WTC11 (cell line): Measurements from ENCODE around the gene ITPKC.

ENCODE experiments used
- ELF4 ChIP-seq: sonication (generic); formaldehyde crosslinking; IDR thresholded peaks from 2 replicates; pipeline ENCODE4 v1.8.1; 2022; ENCODE audit warnings: low read depth, mild to moderate bottlenecking, moderate library complexity, missing genetic modification reagents
- NFYB ChIP-seq: sonication (generic); formaldehyde crosslinking; conservative IDR thresholded peaks from 2 replicates; pipeline ENCODE4 v1.8.0; 2022; ENCODE audit warnings: low read depth, missing genetic modification reagents
- NR1H2 ChIP-seq: sonication (generic); formaldehyde crosslinking; IDR thresholded peaks from 2 replicates; pipeline ENCODE4 v1.9.0; 2021; ENCODE audit warnings: mild to moderate bottlenecking, moderate library complexity, missing genetic modification reagents
- SP1 ChIP-seq: sonication (generic); formaldehyde crosslinking; conservative IDR thresholded peaks from 2 replicates; pipeline ENCODE4 v1.8.1; 2022; ENCODE audit warnings: missing genetic modification reagents
- TEAD4 ChIP-seq: sonication (generic); formaldehyde crosslinking; IDR thresholded peaks from 2 replicates; pipeline ENCODE4 v1.8.0; 2022; ENCODE audit warnings: mild to moderate bottlenecking, missing genetic modification reagents
- ZBTB21 ChIP-seq: sonication (generic); formaldehyde crosslinking; IDR thresholded peaks from 2 replicates; pipeline ENCODE4 v1.8.1; 2023; ENCODE audit warnings: mild to moderate bottlenecking, missing genetic modification reagents, borderline replicate concordance
- ZNF138 ChIP-seq: sonication (generic); formaldehyde crosslinking; conservative IDR thresholded peaks from 2 replicates; pipeline ENCODE4 v1.8.1; 2022; ENCODE audit warnings: mild to moderate bottlenecking, moderate library complexity, missing genetic modification reagents
- TF ChIP-seq, protein P1 (sequence below): sonication (generic); formaldehyde crosslinking; IDR thresholded peaks from 2 replicates; pipeline ENCODE4 v1.8.1; 2023; ENCODE audit warnings: mild to moderate bottlenecking, missing genetic modification reagents, moderate library complexity
- TF ChIP-seq, protein P2 (sequence below): fragments of 200-600 bp; IDR thresholded peaks from 2 replicates; pipeline ENCODE4 v1.8.0; 2022; ENCODE audit warnings: antibody characterized with exemption
- TF ChIP-seq, protein P3 (sequence below): sonication (generic); formaldehyde crosslinking; IDR thresholded peaks from 2 replicates; pipeline ENCODE4 v1.8.0; 2022; ENCODE audit warnings: mild to moderate bottlenecking, missing genetic modification reagents
- TF ChIP-seq, protein P4 (sequence below): sonication (generic); formaldehyde crosslinking; IDR thresholded peaks from 2 replicates; pipeline ENCODE4 v1.8.1; 2023; ENCODE audit warnings: mild to moderate bottlenecking, moderate library complexity, missing genetic modification reagents
- TF ChIP-seq, protein P5 (sequence below): sonication (generic); formaldehyde crosslinking; IDR thresholded peaks from 2 replicates; pipeline ENCODE4 v1.8.0; 2022; ENCODE audit warnings: mild to moderate bottlenecking, missing genetic modification reagents

DNA sequence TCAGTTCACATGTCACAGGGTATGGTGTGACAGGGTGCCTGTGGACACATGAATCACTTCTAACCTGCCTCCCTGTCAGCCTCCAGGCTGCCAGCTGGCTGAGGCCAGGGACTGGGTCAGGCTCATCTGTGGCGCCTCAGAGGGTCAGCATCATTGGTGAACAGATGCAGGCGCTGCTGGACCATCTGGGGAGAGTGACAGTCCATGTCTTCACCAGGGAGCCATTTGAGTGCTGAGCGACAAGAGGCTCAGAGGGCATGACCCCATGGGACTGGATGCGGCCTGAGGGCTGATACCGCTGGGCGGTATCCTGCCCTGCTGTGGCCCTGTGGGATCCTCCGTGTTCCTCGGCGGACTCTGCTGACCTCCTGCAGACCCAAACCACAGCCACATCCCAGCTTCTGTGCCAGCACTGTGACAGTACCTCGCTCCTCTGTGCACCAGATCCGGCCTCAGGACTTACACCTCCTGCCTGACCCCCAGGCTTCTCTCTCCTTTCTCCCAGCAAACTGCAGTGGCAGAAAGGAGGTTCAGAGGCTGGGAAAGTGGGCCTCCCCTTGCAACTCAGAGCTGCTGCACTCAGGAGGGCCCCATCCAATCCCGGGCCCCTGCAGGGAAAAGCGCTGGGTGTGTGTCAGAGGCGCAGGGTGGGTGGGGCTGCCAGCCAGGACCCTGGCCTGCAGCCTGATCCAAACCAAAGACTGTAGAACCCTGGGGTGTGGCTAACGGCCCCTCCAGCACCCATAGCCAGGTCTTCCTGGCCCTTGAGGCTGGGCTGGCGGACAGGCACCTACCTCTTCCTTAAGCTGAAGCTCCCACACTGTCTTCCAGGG, 23.2 kb downstream of the ITPKC start:
- TF ChIP-seq, protein P1, sequence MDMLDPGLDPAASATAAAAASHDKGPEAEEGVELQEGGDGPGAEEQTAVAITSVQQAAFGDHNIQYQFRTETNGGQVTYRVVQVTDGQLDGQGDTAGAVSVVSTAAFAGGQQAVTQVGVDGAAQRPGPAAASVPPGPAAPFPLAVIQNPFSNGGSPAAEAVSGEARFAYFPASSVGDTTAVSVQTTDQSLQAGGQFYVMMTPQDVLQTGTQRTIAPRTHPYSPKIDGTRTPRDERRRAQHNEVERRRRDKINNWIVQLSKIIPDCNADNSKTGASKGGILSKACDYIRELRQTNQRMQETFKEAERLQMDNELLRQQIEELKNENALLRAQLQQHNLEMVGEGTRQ (CRISPR knock-in tag), result no peak
- TF ChIP-seq TEAD4 (CRISPR knock-in tag) (no peak), ZNF138 (CRISPR knock-in tag) (no peak), NFYB (CRISPR knock-in tag) (no peak), ELF4 (CRISPR knock-in tag) (no peak), NR1H2 (CRISPR knock-in tag) (no peak), SP1 (CRISPR knock-in tag) (no peak), ZBTB21 (CRISPR knock-in tag) (no peak)
- TF ChIP-seq, protein P2, sequence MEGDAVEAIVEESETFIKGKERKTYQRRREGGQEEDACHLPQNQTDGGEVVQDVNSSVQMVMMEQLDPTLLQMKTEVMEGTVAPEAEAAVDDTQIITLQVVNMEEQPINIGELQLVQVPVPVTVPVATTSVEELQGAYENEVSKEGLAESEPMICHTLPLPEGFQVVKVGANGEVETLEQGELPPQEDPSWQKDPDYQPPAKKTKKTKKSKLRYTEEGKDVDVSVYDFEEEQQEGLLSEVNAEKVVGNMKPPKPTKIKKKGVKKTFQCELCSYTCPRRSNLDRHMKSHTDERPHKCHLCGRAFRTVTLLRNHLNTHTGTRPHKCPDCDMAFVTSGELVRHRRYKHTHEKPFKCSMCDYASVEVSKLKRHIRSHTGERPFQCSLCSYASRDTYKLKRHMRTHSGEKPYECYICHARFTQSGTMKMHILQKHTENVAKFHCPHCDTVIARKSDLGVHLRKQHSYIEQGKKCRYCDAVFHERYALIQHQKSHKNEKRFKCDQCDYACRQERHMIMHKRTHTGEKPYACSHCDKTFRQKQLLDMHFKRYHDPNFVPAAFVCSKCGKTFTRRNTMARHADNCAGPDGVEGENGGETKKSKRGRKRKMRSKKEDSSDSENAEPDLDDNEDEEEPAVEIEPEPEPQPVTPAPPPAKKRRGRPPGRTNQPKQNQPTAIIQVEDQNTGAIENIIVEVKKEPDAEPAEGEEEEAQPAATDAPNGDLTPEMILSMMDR, result no peak
- TF ChIP-seq, protein P3, sequence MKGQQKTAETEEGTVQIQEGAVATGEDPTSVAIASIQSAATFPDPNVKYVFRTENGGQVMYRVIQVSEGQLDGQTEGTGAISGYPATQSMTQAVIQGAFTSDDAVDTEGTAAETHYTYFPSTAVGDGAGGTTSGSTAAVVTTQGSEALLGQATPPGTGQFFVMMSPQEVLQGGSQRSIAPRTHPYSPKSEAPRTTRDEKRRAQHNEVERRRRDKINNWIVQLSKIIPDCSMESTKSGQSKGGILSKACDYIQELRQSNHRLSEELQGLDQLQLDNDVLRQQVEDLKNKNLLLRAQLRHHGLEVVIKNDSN (CRISPR knock-in tag), result no peak
- TF ChIP-seq, protein P4, sequence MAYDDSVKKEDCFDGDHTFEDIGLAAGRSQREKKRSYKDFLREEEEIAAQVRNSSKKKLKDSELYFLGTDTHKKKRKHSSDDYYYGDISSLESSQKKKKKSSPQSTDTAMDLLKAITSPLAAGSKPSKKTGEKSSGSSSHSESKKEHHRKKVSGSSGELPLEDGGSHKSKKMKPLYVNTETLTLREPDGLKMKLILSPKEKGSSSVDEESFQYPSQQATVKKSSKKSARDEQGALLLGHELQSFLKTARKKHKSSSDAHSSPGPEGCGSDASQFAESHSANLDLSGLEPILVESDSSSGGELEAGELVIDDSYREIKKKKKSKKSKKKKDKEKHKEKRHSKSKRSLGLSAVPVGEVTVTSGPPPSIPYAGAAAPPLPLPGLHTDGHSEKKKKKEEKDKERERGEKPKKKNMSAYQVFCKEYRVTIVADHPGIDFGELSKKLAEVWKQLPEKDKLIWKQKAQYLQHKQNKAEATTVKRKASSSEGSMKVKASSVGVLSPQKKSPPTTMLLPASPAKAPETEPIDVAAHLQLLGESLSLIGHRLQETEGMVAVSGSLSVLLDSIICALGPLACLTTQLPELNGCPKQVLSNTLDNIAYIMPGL (CRISPR knock-in tag), result no peak
- TF ChIP-seq, protein P5, sequence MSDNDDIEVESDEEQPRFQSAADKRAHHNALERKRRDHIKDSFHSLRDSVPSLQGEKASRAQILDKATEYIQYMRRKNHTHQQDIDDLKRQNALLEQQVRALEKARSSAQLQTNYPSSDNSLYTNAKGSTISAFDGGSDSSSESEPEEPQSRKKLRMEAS (CRISPR knock-in tag), result no peak
